Posterior cingulate gyrus (tissue), 11 donors: ENCODE results near the gene ANKMY2.
A peak's percentile ranks its signal among the peaks of the same experiment; 100 is the strongest.
"Not testable (repeated sequence)": the region's sequence is repeated elsewhere in the genome, so short reads cannot be mapped to it uniquely, and the experiment has no call there.

Source experiments
- DNase-seq, 10 donors: peaks; one replicate each; pipeline versions ENCODE4 v3.0.0 to v3.0.0-alpha.2; 2020 to 2021; ENCODE audit warnings: mixed read lengths in 3 of 10
- intact Hi-C: fragments of 100-400 bp; cut with DNase I; formaldehyde crosslinking; loops from one replicate; pipeline ENCODE4 v1.15.1; 2023

ANKMY2 gene

GRCh38 chr7:16660702-16661464 is 15.3 kb upstream of the ANKMY2 start:
- DNase-seq: no peak
- intact Hi-C loops: no loop called here

GRCh38 chr7:16659854-16660497 is 14.4 kb upstream of the ANKMY2 start:
- DNase-seq, intact Hi-C loops: not testable (repeated sequence)

- no peak for DNase-seq
- intact Hi-C loops: no loop called here
Measured at GRCh38 chr7:16657656-16658279, 12.2 kb upstream of the ANKMY2 start.

GRCh38 chr7:16656141-16656540 is 10.6 kb upstream of the ANKMY2 start:
- DNase-seq: no peak
- intact Hi-C loops: no loop called here

- intact Hi-C loops: no loop called here
- no peak for DNase-seq
Measured at GRCh38 chr7:16655394-16655793, 9.8 kb upstream of the ANKMY2 start.

- no peak for DNase-seq
- intact Hi-C loops: no loop called here
Measured at GRCh38 chr7:16652888-16653287, 7.3 kb upstream of the ANKMY2 start.

GRCh38 chr7:16652240-16652583 is 6.7 kb upstream of the ANKMY2 start:
- intact Hi-C loops: no loop called here

GRCh38 chr7:16651396-16652239 is 6.1 kb upstream of the ANKMY2 start:
- intact Hi-C loops: no loop called here
- DNase-seq: no peak

More at GRCh38 chr7:16652240-16652583, 6.7 kb upstream of the ANKMY2 start:
- DNase-seq: no peak

GRCh38 chr7:16650266-16650665 is 4.7 kb upstream of the ANKMY2 start:
- intact Hi-C loops: no loop called here
- DNase-seq: no peak

- no peak for DNase-seq
- intact Hi-C loops: no loop called here
Measured at GRCh38 chr7:16649196-16649595, 3.6 kb upstream of the ANKMY2 start.

GRCh38 chr7:16648551-16648950 is 3.0 kb upstream of the ANKMY2 start:
- DNase-seq: no peak
- intact Hi-C loops: no loop called here

GRCh38 chr7:16647435-16647960 is 1.9 kb upstream of the ANKMY2 start:
- DNase-seq: no peak
- intact Hi-C loops: no loop called here

GRCh38 chr7:16646472-16647072 is 1.0 kb upstream of the ANKMY2 start:
- intact Hi-C loops: no loop called here
- peak in 4 of 10 donors; percentile 14 to 74 (median 24) for DNase-seq

GRCh38 chr7:16644636-16645592 is 640 bp downstream of the ANKMY2 start:
- peak in 9 of 10 donors; percentile 29 to 88 (median 45) for DNase-seq
- intact Hi-C loops: loop anchor here (5.0 kb wide), 1 partner anchor 223 kb away; the partner anchor contains the start of gene CRPPA

GRCh38 chr7:16644157-16644556 is 1.4 kb downstream of the ANKMY2 start:
- DNase-seq: no peak
- intact Hi-C loops: loop anchor here (5.0 kb wide), 1 partner anchor 222 kb away; the partner anchor contains the start of gene CRPPA

GRCh38 chr7:16638282-16639280 is 7.0 kb downstream of the ANKMY2 start:
- intact Hi-C loops: no loop called here
- no peak for DNase-seq

- intact Hi-C loops: no loop called here
- no peak for DNase-seq
Measured at GRCh38 chr7:16637379-16637778, 8.2 kb downstream of the ANKMY2 start.
